ENCODE results near the gene DTWD2.
"Not testable (repeated sequence)": the region's sequence is repeated elsewhere in the genome, so short reads cannot be mapped to it uniquely, and the experiment has no call there.

The DTWD2 gene

DNA sequence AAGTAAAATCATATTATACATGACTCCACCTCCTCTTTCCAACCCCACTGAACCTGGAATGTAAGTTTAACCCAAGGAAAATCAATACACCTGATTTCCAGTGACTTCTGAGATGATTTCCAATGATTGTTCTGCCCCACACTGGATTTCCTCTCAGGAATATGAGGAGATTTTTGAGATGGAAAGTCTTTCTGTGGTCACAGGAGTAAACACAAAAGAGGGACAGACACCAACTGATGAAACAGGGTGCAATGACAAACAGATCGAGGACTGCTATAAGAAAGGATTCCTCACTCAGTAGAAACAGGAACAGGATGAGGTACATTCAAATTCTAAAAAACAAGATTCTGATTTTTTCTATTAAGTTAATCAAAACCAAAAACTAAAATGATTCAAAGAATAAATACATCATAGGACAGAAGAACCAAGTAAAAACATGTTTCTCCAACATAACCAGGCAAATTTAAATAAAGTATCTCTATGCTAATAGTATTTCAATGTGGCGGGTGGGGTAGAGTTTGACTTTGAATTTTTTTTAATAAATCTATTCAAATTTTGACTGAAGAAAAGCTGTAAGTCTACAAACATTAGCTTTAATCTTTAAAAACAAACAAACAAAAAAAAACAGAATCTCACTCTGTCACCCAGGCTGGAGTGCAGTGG is 42.1 kb downstream of the DTWD2 start:
- no peak for DNase-seq

DNA sequence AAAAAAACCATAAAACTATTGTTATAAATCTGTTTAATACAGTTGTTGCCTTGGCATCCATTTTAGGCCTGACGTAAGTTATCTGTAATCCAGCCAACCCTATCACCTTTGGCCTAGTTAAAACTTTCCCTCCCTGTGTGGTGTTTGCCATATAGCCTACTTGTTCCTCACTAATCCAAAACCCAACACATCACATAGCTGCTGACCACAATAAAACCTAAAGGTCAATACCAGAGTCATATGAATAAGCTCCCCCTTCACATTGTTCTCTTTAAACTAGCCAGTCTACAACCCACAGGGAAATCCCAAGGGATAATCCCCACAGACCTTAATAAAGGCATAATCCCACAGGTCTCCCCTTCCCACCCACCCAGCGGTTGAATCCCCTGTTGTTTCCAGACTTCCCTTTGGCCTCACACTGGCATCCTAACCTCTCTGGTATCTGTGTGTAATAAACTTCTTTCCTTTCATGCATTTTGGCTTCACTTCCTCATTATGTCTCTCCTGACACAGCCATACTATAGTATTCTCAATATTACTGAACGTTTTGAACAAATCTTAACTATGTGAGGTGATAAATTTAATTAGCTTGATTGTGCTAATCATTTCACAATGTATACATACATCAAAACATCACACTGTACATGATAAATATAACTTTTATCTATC is 50.8 kb downstream of the DTWD2 start:
- DNase-seq, result no peak

DNA sequence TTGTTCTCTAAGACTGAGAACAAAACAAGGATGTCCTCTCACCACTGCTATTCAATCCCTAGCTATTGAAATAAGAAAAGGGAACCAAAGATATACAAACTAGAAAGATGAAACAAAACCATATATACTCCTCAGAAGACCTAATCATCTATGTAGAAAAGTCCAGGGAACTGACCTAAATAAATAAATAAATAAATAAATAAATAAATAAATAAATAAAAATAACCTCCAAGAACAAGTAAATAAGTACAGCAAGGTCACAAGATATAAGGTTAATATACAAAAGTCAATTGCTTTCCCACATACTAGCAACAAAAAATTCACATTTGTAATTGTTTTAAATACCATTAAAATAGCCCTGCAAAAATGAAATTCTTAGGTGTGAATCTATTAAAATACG is 54.6 kb downstream of the DTWD2 start:
- no peak for DNase-seq

DNA sequence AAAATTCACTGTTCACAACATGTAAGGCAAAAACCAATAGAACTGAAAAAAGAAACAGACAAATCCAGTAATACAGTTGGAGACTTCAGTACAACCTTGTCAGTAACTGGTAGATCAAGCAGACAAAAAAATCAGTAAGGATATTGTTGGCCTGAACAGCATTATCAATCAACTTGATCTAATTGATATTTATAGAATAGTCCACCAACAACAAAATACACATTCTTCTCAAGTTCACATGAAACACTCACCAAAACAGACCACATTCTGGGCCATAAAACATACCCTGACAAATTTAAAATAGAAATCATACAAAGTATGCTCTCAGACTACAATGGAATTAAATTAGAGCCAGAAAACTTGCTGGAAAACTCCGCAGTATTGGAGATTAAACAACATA is 56.8 kb downstream of the DTWD2 start:
- no peak for DNase-seq

DNA sequence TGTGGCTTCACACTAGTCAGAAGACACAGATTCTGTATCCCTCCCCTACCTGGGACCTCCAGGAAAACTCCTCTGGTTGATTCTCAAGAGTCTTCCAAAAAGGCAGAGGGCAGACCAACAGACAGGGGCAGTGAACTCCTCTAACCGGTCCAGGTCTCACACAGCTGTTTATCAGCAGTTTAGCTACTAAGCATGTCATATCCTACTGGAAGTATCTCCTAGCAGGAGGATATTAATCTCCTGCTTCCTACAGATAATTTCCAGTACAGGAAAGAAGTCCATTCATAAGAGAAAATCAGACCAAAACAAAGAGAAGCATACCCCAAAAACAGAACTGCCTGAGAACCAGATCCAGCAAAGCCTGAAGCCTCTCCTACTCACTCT is 64.3 kb downstream of the DTWD2 start:
- no peak for DNase-seq

DNA sequence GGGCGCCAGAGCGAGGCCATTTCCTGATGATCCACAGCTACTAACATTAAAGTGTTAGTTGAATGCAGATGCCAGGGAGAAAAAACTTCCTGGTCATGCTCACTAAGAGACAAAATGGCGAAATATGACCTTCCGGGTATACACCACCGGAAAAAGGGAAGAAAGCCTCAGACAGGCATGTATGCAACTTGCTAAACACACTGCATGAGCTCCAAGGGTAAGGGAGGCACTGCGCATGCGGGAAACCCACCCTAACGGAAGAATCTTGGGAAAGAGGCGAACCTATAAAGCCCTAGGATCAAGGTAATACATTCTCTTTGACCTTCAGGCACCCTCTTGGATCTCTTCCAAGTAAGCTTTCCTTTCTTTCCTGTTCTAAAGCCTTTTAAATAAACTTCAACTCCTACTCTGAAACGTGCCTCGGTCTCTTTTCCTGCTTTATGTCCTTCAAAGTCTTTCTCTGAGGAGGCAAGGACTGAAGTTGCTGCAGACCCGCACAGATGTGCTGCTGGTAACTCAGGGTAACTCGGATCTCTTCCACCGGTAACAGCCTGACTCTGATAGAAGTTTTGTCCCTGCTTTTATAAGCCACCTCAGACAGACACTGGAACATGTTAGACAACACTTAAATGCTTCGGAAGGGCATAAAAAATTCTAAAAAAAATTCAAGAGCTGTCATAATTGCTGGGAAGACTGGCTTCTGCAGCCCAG is 64.9 kb downstream of the DTWD2 start:
- no peak for DNase-seq

DNA sequence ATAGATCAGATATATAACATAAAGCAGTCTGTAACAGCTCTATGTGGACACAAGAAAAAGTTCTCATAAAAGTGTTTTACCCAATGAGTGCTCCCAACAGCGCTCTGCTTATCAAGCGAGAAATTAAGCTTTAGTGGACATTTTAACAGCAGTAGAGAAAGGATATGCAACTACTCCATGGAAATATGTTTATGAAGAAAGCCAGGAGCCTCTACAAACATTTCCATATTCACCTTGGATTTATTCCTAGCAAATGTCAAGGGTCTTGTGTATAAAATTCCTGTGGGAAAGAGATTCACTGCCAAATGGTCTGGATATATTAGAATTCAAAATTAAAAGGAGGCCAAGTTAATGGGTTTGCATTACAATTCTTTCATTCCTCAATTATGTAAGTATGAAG is 66.5 kb downstream of the DTWD2 start:
- DNase-seq, result no peak

DNA sequence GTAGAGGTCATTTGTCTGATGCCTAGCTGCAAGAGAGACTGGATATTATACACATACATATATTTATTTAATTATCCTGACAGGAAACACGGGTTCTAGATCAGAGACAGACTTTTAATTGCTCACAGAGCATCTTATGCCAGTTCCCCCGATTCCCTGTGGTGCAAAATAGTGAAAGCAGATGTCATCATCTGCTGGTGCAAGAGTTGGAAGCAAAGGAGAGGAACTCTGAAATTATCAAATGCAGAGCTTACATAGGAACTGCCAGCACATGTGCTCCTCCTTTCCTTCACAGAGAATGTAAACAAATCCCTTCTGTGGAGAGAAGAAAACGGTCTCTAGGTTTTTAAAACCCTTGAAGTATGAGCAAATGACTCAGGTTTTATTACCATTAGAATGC is 69.3 kb downstream of the DTWD2 start:
- DNase-seq, result no peak

DNA sequence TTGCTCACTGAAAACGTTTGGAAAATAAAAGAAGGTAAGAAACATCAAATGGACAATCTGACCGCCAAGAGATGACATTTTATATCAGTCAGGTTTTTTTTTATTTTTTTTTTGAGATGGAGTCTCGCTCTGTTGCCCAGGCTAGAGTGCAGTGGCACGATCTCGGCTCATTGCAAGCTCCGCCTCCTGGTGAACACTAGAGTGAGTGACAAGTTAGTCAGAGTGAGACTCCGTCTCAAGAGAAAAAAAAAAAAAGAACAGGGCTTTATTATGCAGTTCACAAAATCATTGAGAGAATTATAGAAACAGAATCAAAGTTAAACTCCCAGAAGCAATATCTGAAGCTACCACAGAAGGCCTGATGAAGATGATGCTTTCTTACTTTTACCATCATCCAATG is 70.1 kb downstream of the DTWD2 start:
- no peak for DNase-seq

DNA sequence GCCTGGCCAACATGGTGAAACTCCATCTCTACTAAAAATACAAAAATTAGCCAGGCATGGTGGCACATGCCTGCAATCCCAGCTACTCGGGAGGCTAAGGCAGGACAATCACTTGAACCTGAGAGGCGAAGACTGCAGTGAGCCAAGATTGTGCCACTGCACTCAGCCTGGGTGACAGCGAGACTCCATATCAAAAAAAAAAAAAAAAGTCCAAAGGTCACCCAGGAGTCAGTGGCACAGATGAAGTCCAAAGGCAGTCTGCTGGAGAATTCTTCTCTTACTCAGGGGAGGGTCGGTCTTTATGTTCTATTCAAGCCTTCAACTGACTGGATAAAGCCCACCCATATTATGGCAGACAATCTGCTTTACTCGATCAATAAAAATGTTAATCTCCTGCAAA is 80.8 kb downstream of the DTWD2 start:
- not testable (repeated sequence) for DNase-seq

DNA sequence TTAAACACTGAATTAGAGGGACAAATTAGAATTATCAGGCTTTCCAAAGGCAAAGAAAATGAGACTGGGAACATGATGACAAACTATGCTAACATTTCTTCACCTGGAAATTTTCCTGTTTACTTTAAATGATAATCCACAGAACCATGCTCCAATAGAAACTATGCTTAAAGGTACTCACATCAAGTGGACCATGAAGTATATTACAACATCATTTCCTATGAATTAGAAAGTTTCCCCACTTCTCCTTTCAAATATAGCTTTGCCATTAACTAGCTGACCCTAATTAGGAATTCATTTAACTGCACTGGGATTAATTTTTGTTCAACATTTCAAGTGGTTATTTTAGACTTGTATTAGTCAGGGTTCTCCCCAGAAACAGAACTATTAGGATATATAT is 81.4 kb downstream of the DTWD2 start:
- DNase-seq, result no peak

DNA sequence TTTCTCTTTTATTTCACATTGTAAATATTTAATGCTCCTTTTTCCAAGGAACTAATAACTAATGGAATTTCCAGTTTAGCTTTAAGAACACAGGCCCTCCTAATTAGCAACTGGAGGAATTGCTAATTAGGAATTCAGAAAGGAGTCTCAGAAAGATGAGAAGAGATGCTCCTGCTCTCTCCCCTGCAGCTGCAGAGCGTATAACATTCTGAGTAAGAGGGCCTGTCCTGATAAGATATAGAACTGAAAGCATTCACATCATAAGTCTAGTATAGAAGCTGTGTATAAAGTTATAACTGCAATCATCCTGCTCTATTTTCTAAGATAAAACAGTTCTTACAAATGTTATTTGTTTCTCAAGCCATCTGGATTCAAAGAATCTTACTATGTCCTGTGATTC is 83.2 kb downstream of the DTWD2 start:
- no peak for DNase-seq

DNA sequence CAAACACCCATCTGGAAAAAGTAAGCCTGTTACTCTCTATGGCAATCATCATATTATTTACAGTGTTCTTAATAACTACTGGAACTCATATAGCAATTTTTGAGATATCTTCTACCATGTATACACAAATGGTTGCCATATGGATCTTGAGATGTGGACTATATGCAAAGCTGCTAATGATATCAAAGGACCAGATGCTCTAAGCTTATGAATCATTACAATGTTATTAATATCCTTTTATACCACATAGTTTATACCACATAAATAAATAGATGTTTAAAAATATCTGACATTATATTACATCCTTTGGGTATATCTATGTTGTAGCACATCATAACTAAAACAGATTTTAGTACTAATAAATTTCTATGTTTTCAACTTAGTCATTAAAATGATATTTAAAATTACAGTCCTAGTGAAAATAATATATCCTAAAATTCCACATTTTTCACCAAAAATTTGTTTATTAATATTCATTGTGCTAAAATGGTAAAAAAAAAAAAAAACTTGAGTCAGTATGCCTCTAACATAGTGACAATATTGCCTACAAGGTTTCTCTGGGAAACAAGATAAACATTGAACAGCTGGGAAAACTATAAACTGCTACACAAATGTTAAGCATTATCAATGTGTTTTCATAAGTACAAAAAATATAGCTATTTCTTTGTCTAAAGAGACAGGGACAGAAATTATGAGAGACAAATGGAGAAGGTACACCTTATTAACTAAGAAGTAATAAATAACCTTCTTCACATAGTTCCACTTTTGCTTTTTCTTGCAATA is 85.5 kb downstream of the DTWD2 start:
- no peak for DNase-seq

DNA sequence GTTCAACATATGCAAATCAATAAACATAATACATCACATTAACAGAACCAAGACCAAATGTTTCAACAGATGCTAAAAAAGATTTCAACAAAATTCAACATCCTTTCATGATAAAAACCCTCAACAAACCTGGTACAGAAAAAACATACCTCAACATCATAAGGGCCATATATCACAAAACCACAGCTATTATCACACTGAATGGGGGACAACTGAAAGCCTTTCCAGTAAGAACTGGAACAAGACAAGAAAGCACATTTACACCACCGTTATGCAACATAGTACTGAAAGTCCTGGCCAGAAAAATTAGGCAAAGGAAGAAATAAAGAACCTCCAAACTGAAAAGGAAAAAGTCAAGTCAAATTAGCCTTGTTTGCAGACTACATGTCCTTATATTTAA is 93.6 kb downstream of the DTWD2 start:
- DNase-seq, result no peak

DNA sequence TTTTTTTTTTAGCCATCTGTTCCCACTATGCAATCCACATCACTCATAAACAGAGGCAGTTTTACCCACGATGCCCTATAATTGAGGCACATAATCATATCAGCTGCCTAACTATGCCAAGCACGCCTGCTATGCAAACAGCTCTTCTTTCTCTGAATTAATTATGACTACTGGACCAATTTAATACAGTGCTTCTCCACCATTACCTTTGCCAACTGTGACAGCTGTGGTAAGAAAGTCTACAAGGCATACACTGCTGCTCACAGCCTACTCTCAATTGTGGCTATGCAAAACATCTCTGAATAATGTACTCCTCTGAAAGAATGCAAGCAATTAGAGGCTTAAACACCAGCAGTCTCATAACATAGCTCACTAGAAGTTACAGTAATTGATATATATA is 97.1 kb downstream of the DTWD2 start:
- DNase-seq, result peak; percentile 28

DNA sequence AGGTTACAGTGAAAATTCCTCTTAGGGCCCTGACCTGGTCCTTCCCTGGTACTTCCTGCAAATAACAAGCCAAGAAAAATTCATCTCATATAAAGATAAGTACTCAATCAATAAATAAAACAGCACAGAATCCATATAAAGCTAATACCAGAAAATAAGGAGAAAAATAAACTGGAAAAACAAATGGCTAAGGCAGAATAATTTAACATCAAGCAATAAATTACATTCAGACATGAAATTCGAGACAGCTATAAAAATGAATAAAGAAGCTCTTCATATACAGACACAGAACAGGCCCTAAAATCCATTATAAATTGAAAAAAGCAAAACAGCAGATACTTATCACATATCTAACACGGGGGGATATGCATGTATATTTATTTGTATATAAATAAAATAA is 99.2 kb downstream of the DTWD2 start:
- no peak for DNase-seq

DNA sequence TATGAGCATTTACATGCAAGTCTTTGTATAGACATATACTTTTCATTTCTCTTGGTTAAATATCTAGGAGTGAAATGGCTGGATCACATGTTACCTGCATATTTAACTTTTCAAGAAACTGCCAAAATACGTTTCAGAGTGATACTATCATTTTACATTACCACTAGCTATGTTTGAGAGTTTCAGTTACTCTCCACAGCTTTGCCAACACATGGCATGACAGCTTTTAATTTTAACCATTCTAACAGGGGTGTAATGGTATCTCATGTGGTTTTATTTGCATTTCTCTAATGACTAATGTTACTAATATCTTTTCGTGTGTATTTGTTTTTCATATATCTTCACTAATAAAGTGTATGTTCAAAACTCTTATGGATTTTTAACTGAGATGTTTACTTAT is 99.8 kb downstream of the DTWD2 start:
- DNase-seq, result no peak

DNA sequence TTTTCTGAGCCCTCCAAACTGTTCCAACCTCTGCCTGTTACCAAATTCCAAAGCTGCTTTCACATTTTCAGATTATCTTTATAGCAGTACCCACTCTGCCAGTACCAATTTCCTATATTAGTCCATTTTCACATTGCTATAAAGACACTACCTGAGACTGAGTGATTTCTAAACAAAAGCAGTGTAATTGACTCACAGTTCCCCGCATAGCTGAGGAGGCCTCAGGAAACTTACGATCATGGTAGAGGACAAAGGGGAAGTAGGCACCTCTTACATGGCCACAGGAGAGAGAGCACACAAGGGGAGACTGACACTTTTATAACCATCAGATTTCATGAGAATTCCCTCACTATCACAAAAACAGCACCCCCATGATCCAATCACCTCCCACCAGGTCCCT is 105.0 kb downstream of the DTWD2 start:
- DNase-seq, result no peak

DNA sequence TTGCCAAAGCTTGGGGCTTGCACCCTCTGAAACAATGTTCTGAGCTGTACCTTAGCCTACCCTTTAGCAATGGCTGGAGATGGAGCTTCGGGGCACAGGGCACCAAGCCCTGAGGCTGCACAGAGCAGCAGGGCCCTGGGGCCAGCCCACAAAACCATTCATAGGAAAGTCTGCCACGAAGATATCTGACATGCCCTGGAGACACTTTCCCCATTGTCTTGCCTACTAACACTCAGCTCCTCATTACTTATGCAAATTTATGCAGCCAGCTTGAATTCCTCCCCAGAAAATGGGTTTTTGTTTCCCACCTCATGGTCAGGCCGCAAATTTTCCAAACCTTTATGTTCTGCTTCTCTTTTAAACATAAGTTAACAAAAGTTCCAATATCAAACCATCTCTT is 105.7 kb downstream of the DTWD2 start:
- DNase-seq, result no peak

DNA sequence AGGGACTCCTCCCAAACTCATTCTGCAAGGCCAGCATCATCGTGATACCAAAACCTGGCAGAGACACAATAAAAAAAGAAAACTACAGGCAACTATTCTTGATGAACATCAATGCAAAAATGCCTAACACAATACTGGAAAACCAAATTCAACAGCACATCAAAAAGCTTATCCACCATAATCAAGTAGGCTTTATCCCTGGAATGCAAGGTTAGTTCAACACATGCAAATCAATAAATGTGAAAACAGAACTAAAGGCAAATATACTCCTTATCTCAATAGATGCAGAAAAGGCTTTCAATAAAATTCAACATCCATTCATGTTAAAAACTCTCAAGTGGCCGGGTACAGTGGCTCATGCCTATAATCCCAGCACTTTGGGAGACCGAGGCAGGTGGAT is 111.5 kb downstream of the DTWD2 start:
- DNase-seq, result not testable (repeated sequence)

DNA sequence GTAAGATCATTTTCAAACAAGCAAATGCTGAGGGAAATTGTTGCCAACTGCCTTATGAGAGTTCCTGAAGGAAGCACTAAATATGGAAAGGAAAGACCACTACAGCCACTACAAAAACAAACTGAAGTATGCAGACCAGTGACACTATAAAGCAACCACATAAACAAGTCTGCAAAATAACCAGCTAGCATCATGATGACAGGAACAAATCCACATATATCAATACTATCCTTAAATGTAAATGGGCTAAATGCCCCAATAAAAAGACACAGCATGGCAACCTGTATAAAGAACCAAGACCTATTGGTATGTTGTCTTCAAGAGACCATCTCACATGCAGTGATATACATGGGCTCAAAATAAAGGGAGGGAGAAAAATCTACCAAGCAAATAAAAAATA is 113.2 kb downstream of the DTWD2 start:
- DNase-seq, result no peak

DNA sequence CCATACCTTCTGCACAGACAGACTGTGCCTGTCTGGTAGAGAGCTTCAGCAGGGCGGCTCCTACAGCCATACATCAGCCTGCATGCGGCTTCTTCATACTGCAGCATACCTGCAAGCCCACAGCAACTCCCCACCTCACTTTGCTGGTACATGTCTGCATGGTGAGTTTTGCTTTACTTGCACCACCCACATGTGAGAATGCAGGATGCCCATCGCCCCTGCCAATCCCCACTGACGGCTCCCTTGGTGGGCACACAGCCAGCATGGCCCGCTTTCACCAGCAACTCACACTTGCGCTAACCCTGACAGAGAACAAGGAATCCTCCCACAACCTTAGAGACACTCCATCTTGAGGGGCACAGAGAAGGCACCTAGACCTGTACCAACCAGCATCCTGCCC is 114.9 kb downstream of the DTWD2 start:
- no peak for DNase-seq

DNA sequence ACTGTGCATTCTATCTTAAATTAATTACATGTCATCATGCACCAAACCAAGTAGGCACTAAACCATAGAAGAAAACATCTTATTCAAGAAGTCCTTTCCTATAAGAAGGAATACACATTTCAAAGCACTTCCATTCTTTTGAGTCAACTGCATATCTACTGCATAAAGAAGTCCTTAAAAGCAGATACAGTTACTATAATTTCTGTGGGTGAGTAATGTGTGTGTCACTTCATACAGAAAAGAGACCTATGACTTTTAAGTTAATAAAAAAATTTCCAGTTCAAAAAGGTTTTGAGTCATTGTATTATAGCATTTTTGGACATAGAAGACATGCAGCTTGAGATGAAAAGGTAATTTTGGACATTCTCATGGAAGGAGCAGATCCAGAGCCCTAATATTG is 125.0 kb downstream of the DTWD2 start:
- no peak for DNase-seq

DNA sequence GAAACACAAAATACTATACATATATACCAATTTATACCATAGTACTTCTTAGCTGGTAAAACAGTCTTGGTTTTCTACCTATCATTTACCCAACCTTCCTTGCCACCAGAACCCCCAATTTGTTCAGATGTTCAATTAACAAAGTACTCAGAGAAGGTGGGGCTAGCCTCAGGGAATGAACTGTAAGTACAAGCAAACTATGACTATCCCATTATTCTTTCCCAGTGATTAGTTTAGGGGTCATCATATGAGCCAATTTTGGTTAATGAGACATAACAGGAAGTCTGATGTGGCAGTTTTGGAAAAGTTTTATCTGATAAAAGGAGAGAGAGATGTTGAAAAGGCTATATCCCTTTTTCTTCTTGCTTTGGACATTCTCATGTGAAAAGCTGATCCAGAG is 125.8 kb downstream of the DTWD2 start:
- no peak for DNase-seq
